ENCODE measurements around the gene MTFMT. TPM values are rescaled to one million over a fixed set of nuclear protein-coding genes. Genes with fewer than 3 reads are reported as not detected.

Gene MTFMT
- total RNA-seq, 2 experiments from 2014 or later: 13.3 to 15.5 TPM

DNA sequence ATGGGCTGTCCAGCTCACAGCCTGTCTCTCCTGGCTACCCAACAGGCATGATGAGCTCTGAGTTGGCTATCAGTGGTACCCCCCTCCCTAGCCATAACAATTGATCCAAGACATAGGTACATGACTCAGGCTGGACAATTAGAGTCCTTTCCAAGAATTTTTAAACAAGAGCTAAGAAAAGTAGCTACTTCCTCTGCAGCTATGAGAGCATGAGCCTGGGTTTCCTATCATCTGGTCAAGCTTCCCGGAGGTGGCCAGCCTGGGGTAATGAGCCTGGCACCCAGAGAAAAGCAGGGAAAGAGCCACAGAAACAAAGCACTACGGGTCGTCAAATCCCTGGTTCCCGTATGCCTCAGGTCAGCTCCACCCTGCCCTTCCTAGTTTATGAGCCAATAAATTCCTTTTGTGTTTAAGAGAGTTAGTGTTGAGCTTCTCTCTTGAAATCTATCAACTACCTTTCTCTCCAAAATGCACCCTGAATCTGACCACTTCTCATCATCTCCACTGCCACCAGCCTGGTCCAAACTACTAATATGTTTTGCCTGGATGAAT, 13.4 kb upstream of the MTFMT start:
- Mint-ChIP-seq H3K27ac (no peak overlapping the region), H3K27me3 (peaks cover 11% of the 10 kb centered on the region)
- CTCF ChIA-PET: interaction anchor here (1.0 to 1.8 kb wide), 3 partner anchors 9 to 44 kb away, joined by 3 to 6 read pairs (median 3); no protein-coding TSS in a partner anchor

GRCh38 chr15:65041787-65042186, 12.3 kb upstream of the MTFMT start:
- H3K27ac Mint-ChIP-seq: no peak overlapping the region
- no peaks in the 10 kb centered on the region for H3K9me3 Mint-ChIP-seq
- no peaks in the 10 kb centered on the region for H3K36me3 Mint-ChIP-seq (ENCODE audit: low read depth)
- H3K4me1 Mint-ChIP-seq: no peaks in the 10 kb centered on the region
- no peak overlapping the region for H3K4me3 Mint-ChIP-seq
- ChIA-PET POLR2A (interaction anchor here (1.0 kb wide), 1 partner anchor 21 kb away, joined by 3 read pairs; no protein-coding TSS in a partner anchor), CTCF (interaction anchor here (1.8 kb wide), 1 partner anchor 13 kb away, joined by 6 read pairs; no protein-coding TSS in a partner anchor)
- DNase-seq: no peak
- peaks cover 11% of the 10 kb centered on the region for H3K27me3 Mint-ChIP-seq

More for the DNA sequence above, 13.4 kb upstream of the MTFMT start:
- POLR2A ChIA-PET: interaction anchor here (1.0 kb wide), 1 partner anchor 9 kb away, joined by 4 read pairs; no protein-coding TSS in a partner anchor
- Mint-ChIP-seq H3K4me1 (no peaks in the 10 kb centered on the region), H3K4me3 (no peak overlapping the region), H3K9me3 (no peaks in the 10 kb centered on the region), H3K36me3 (ENCODE audit: low read depth) (no peaks in the 10 kb centered on the region)
- no peak for DNase-seq

DNA sequence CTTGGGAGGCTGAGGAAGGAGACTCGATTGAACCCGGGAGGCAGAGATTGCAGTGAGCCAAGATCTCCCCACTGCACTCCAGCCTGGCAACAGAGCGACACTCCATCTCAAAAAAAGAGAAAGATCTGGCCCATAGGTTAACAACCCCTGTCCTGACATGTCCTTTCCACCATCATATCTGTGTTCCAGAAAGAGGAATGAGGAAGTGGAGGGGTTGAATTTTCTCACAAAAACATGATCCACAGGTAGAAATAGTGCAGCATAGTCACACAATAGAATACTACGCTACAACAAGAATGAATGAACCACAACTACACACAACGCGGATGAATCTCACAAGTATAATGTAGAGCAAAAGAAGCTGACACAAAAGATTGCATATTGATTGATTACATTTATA, 11.0 kb upstream of the MTFMT start:
- no peak for DNase-seq
- H3K27me3 Mint-ChIP-seq: peaks cover 11% of the 10 kb centered on the region
- CTCF ChIA-PET: no interaction called here
- POLR2A ChIA-PET: no interaction called here
- no peaks in the 10 kb centered on the region for H3K36me3 Mint-ChIP-seq (ENCODE audit: low read depth)
- H3K4me1 Mint-ChIP-seq: no peaks in the 10 kb centered on the region
- H3K4me3 Mint-ChIP-seq: no peak overlapping the region
- H3K27ac Mint-ChIP-seq: no peak overlapping the region
- no peaks in the 10 kb centered on the region for H3K9me3 Mint-ChIP-seq

GRCh38 chr15:65038836-65039235, 9.4 kb upstream of the MTFMT start:
- DNase-seq: no peak
- Mint-ChIP-seq H3K27ac (no peak overlapping the region), H3K4me1 (peaks cover 1% of the 10 kb centered on the region), H3K36me3 (ENCODE audit: low read depth) (no peaks in the 10 kb centered on the region), H3K27me3 (peaks cover 11% of the 10 kb centered on the region), H3K9me3 (no peaks in the 10 kb centered on the region), H3K4me3 (no peak overlapping the region)
- CTCF ChIA-PET: interaction anchor here (1.7 kb wide), 1 partner anchor 17 kb away, joined by 3 read pairs; no protein-coding TSS in a partner anchor
- POLR2A ChIA-PET: no interaction called here

GRCh38 chr15:65038428-65038827, 9.0 kb upstream of the MTFMT start:
- ChIA-PET POLR2A (no interaction called here), CTCF (interaction anchor here (1.7 kb wide), 1 partner anchor 17 kb away, joined by 3 read pairs; no protein-coding TSS in a partner anchor)
- Mint-ChIP-seq H3K4me3 (no peak overlapping the region), H3K4me1 (peaks cover 4% of the 10 kb centered on the region), H3K9me3 (no peaks in the 10 kb centered on the region), H3K36me3 (ENCODE audit: low read depth) (no peaks in the 10 kb centered on the region), H3K27me3 (peaks cover 10% of the 10 kb centered on the region), H3K27ac (no peak overlapping the region)
- no peak for DNase-seq

DNA sequence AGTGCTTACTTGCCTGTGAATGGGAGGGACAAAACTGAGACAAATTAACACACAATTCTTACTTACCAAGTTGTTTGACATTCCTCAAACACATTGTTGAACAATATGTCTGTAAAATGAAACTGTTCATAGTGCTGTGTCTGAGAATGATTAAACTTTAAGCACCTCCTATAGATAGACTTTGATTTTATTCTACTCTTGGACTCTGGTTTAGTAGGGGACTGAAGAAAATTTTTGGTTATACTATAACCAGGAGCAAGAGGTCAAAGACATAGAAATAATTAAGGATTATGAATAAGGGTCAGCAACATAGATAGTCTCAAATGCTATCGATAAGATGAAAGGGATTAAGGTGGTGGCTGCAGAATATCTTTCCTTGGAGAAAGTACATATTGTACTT, 7.9 kb upstream of the MTFMT start:
- H3K9me3 Mint-ChIP-seq: no peaks in the 10 kb centered on the region
- CTCF ChIA-PET: no interaction called here
- peaks cover 8% of the 10 kb centered on the region for H3K4me1 Mint-ChIP-seq
- H3K27ac Mint-ChIP-seq: no peak overlapping the region
- H3K27me3 Mint-ChIP-seq: peaks cover 12% of the 10 kb centered on the region
- H3K36me3 Mint-ChIP-seq (ENCODE audit: low read depth): no peaks in the 10 kb centered on the region
- no peak overlapping the region for H3K4me3 Mint-ChIP-seq
- no peak for DNase-seq
- POLR2A ChIA-PET: no interaction called here

DNA sequence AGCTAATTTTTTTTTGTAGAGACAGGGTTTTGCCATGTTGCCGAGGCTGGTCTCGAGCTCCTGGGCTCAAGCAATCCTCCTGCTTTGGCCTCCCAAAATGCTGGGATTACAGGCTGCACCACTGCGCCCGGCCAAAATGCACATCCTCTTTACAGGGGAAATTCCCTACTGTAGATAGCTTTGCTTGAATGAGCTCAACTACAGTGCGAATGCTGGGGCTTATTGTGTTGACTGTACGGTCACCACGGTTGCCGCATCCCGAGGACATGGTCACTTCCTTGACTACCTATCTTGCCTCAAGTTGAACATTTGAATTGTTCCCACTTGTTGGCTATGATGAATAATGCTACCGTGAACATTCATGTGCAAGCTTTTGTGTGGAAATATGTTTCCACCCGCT, 5.3 kb upstream of the MTFMT start:
- peaks cover 18% of the 10 kb centered on the region for H3K27me3 Mint-ChIP-seq
- POLR2A ChIA-PET: interaction anchor here (1.5 to 2.0 kb wide), 2 partner anchors 14 to 270 kb away, joined by 5 to 10 read pairs; partner anchors contain the start of gene RNU5B-1
- H3K36me3 Mint-ChIP-seq (ENCODE audit: low read depth): no peaks in the 10 kb centered on the region
- CTCF ChIA-PET: interaction anchor here (0.6 to 1.7 kb wide), 6 partner anchors 21 to 545 kb away, joined by 3 to 10 read pairs (median 4); partner anchors contain the start of gene CLPX
- H3K4me1 Mint-ChIP-seq: peaks cover 8% of the 10 kb centered on the region
- DNase-seq: no peak
- no peaks in the 10 kb centered on the region for H3K9me3 Mint-ChIP-seq
- H3K4me3 Mint-ChIP-seq: no peak overlapping the region
- H3K27ac Mint-ChIP-seq: no peak overlapping the region

- Mint-ChIP-seq H3K27ac (no peak overlapping the region), H3K36me3 (ENCODE audit: low read depth) (no peaks in the 10 kb centered on the region), H3K4me1 (peaks cover 8% of the 10 kb centered on the region), H3K9me3 (no peaks in the 10 kb centered on the region), H3K27me3 (peaks cover 18% of the 10 kb centered on the region), H3K4me3 (no peak overlapping the region)
- peak; percentile 45 for DNase-seq
- ChIA-PET POLR2A (interaction anchor here (1.0 to 2.0 kb wide), 4 partner anchors 9 to 271 kb away, joined by 3 to 10 read pairs (median 4); partner anchors contain the start of gene RNU5B-1), CTCF (interaction anchor here (0.6 to 1.7 kb wide), 19 partner anchors 8 to 352 kb away, joined by 3 to 14 read pairs (median 4); partner anchors contain the start of genes SLC51B and UBAP1L)
Observed at GRCh38 chr15:65033659-65034269, 4.3 kb upstream of the MTFMT start.

- POLR2A ChIA-PET: interaction anchor here (1.0 to 2.0 kb wide), 4 partner anchors 10 to 272 kb away, joined by 3 to 10 read pairs (median 4); partner anchors contain the start of gene RNU5B-1
- H3K4me3 Mint-ChIP-seq: no peak overlapping the region
- peak; percentile 46 for DNase-seq
- H3K4me1 Mint-ChIP-seq: peaks cover 15% of the 10 kb centered on the region
- H3K36me3 Mint-ChIP-seq (ENCODE audit: low read depth): no peaks in the 10 kb centered on the region
- H3K27ac Mint-ChIP-seq: no peak overlapping the region
- H3K27me3 Mint-ChIP-seq: peaks cover 18% of the 10 kb centered on the region
- no peaks in the 10 kb centered on the region for H3K9me3 Mint-ChIP-seq
- CTCF ChIA-PET: interaction anchor here (0.9 to 1.7 kb wide), 13 partner anchors 8 to 352 kb away, joined by 3 to 14 read pairs (median 4); partner anchors contain the start of gene SLC51B
Observed at GRCh38 chr15:65032801-65033537, 3.5 kb upstream of the MTFMT start.

DNA sequence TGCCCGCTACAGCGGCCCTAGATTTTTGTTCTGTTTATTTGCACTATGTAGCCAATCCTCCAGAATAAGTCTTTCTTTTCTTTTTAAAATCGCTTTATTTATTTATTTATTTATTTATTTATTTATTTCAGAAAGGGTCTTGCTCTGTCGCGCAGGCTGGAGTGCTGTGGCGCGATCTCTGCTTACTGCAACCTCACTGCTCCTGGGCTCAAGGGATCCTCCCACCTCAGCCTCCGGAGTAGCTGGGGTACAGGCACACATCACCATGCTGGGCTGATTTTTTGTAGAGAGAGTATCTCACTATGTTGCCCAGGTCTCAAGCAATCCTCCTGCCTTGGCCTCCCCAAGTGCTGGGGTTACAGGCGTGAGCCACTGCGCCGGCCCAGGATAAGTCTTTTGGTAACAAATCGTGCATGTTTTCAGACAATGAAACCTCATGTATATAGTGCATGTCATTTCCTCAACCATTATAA, 333 bp upstream of the MTFMT start:
- Mint-ChIP-seq H3K4me3 (peak overlapping the region; percentile 65), H3K27me3 (peaks cover 18% of the 10 kb centered on the region), H3K4me1 (peaks cover 23% of the 10 kb centered on the region), H3K9me3 (no peaks in the 10 kb centered on the region), H3K27ac (no peak overlapping the region), H3K36me3 (ENCODE audit: low read depth) (peaks cover 14% of the 10 kb centered on the region)
- ChIA-PET POLR2A (no interaction called here), CTCF (interaction anchor here (1.8 kb wide), 1 partner anchor 49 kb away, joined by 8 read pairs; no protein-coding TSS in a partner anchor)
- DNase-seq: no peak

DNA sequence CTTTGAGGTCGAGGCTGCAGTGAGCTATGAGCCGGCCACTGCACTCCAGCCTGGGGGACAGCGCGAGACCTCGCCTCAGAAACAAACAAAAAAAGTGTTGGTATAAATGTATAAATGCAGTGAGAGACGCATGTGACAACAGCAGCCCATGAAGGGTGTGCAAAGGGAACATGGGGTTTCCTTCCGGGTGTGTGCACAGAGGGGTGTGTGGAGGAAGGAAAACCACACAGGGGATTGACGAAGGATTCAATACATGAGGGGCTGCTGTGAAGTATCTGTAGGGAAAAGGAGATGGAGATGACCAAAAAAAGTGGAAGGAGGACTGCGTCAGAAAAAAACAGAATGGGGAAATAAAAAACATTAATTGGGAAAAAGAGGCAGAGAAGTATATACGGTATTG, 1.1 kb downstream of the MTFMT start:
- DNase-seq: peak; percentile 23
- H3K27me3 Mint-ChIP-seq: peaks cover 18% of the 10 kb centered on the region
- POLR2A ChIA-PET: interaction anchor here (1.4 kb wide), 1 partner anchor 13 kb away, joined by 4 read pairs; no protein-coding TSS in a partner anchor
- peaks cover 24% of the 10 kb centered on the region for H3K36me3 Mint-ChIP-seq (ENCODE audit: low read depth)
- H3K9me3 Mint-ChIP-seq: no peaks in the 10 kb centered on the region
- CTCF ChIA-PET: no interaction called here
- H3K27ac Mint-ChIP-seq: peak overlapping the region; percentile 48
- peaks cover 20% of the 10 kb centered on the region for H3K4me1 Mint-ChIP-seq
- peak overlapping the region; percentile 81 for H3K4me3 Mint-ChIP-seq

DNA sequence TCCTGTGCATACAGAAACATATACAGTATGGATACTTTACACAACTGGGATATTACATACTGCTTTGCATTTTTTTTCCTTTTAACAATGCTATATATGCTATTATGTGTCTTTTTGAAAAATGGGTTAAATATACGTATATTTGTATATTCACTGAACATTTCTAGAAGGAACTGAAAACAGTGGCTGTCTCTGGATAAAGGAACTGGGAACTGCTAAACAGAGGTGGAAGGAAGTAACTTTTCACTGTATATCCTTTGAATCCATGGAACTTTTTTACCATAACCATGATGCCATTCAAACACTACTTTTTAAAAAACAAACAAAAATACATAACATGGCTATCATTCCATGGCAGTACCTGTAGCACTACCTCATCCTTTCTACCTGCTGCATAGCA, 1.8 kb downstream of the MTFMT start:
- no peak overlapping the region for H3K27ac Mint-ChIP-seq
- no peaks in the 10 kb centered on the region for H3K9me3 Mint-ChIP-seq
- ChIA-PET CTCF (no interaction called here), POLR2A (interaction anchor here (1.4 kb wide), 1 partner anchor 12 kb away, joined by 4 read pairs; no protein-coding TSS in a partner anchor)
- peaks cover 26% of the 10 kb centered on the region for H3K36me3 Mint-ChIP-seq (ENCODE audit: low read depth)
- H3K4me1 Mint-ChIP-seq: peaks cover 16% of the 10 kb centered on the region
- peak overlapping the region; percentile 81 for H3K4me3 Mint-ChIP-seq
- H3K27me3 Mint-ChIP-seq: peaks cover 16% of the 10 kb centered on the region
- DNase-seq: no peak
